GM19043 (cell line): ENCODE results near the gene LRMDA.

ENCODE experiments used
- ATAC-seq: cut with Tn5 transposase; IDR thresholded peaks from one replicate; pipeline ENCODE4 v1.9.1; 2021; ENCODE audit warnings: low read depth; ENCODE audit not compliant: unreplicated experiment

Gene LRMDA

GRCh38 chr10:75443362-75443761 lies 11.9 kb downstream of the LRMDA start:
- ATAC-seq: no peak

GRCh38 chr10:75444781-75445386 lies 13.5 kb downstream of the LRMDA start:
- no peak for ATAC-seq

DNA sequence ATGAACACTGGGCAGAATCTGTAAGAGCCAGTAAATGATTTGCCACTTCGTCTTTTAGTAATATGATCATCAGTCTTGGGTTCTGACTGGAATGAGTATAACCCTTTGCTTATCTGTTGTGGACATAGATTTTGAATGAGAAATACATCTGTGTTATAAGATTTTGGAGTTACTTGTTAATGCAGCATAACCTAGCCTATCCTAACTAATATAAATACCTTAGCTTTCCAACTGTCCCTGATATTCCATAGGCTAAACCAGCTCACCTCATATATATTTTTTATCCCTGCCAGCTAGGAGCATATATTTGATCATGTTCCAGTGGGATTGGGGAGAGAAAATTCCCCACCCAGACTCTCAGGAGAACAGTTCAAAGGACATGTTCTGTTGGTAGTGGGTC lies 15.1 kb downstream of the LRMDA start:
- no peak for ATAC-seq

DNA sequence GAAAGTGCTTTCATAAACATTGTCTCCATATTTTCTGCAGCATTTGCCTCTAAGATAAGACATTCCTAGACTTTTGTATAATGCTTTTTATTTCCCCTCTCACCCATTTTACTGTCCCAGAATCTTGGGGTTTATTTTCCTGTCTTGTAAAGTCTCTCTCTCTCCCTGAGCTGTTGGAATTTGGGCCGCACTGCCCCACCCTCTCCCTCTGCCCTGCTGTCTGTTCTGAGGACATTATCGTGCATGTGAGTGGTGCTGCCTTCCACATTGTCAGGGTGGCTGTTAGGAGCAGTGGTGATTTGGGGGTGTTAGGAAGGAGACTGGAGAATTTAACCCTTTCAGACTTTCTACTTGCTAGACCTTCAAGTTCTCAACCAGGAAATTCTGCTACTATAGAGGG lies 16.7 kb downstream of the LRMDA start:
- no peak for ATAC-seq

DNA sequence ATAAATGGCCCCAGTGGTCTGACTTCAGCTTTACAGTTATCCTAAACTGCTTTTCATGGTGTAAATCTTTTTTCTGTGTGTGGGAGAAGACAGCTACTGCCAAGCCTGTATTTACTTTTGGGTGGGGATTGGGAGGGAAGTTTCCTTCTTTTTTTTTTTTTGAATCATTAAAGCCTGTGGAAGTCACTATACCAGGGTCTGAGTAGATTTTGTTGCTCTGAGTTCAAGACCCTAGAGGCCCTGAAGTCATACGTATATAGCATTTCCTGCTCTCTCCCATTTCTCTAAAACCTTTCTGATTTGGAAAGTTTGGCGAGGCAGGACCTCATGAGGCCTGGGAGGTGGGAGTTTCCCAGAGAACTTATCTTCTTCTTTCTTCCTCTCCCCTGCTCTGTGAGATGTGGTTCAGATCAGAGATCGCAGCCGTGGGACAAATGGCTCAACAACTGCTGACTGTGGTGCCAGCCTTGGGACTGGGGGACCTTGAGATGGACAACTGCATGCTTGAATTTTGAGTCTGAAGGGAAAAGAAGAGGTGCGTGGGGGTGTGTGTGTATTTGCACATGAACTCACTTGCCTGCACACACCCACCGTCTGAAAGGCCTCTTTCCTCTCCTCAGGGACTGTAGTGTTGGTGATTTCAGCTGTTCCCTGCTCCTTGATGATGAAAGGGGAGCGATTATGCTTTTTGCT lies 18.1 kb downstream of the LRMDA start:
- ATAC-seq: no peak

DNA sequence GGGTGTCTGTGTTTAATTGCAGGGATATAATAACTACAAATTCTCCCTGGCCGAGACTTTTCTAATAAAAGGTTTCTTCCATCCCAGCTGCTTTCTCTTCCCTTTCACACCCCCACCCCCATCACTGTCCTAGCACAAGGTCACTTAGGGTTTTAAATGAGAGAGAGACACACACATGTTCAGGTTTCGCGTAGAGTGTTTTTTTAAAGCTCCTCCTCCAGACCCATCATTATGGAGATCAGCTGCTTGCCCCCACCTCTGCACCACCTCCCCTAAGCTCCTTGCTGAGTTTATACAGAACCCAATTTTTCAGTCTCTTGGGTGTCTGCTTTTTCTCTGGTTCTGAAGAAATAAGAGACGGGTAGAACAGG lies 18.6 kb downstream of the LRMDA start:
- ATAC-seq: no peak

DNA sequence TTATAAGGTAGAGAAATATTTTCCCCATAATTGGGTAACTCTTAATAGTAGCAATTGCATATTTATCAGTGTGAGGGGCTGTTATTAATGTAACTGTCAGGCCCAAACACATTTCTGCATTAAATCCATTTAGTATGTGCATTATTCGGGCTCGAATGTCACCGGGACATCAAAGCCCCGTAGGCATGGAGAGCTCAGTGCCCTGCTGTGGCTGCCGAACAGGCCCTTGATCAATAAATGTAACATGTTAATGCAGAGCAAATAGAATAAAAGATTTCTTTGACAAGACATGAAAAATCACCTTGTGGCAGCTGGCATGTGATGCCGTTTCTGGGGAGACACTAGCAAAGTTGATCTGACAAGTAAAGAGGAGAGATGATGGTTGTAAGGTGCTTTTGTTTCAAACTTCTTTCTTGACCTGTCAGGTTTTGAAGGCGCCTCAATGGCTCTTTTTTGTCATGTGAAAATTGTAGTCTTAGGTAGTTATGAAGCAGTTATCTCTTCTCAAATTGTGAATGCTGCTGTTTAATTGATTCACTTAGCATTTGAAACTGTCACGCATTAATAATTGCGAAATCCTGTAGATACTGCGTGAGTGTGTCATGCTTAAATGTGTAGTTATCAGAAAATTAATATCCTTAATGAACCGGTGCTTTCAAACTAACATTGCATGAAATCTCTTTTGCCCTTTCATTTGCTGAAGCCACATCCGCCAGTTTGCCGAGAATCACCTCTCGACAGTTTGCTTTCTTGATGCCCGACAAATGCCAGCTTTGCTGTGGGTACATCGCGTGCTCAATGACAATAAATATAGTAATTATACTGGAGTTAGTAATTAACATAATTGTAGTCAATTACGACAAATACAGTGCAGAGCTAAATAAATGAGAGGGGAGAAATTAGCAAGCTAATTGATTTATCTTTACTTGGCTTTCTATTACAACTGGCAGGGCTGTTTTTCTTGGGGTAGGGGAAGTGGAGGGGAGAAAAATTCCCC lies 19.5 kb downstream of the LRMDA start:
- ATAC-seq: no peak

- no peak for ATAC-seq
These were observed 20.4 kb downstream of the LRMDA start for GRCh38 chr10:75451831-75452230.

DNA sequence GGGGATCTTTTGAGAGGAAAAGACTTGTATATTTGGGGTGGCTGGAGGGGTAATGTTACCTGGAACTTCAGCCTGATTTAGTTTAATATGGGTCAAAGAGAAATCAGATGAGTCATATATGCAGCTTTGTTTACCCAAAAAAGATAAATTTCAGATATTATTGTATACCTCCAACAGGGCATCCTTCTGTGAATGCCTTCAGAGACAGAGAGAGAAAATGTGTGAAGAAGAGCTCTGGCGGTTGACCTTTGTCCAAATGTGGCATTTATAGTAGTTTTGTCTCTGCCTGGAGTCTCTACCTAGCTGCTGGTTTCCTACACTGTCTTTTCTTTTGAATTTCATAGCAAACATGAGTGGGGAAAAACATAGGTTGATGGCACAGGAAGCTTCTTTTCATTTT lies 21.6 kb downstream of the LRMDA start:
- no peak for ATAC-seq

DNA sequence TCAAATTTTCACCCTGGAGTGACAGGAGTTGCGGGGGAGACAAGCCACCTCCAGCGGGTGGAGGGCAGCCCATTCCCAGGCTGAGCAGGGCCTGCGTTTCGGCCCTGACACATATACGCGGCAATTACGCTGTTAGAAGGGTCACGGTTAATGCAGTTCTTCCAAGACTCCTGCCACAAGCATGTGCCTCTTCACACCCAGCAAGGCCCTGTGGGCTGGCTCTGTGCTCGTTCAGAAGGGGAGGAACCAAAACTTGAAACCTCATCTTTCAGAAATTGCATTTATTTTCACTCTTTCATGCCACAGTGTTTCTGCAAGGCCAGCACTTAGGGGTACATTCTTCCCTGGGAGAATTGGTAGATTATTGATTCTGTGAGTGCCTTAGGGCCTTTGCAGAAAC lies 24.7 kb downstream of the LRMDA start:
- ATAC-seq: no peak

GRCh38 chr10:75460059-75460458 lies 28.6 kb downstream of the LRMDA start:
- no peak for ATAC-seq

GRCh38 chr10:75461672-75462649 lies 30.5 kb downstream of the LRMDA start:
- no peak for ATAC-seq

DNA sequence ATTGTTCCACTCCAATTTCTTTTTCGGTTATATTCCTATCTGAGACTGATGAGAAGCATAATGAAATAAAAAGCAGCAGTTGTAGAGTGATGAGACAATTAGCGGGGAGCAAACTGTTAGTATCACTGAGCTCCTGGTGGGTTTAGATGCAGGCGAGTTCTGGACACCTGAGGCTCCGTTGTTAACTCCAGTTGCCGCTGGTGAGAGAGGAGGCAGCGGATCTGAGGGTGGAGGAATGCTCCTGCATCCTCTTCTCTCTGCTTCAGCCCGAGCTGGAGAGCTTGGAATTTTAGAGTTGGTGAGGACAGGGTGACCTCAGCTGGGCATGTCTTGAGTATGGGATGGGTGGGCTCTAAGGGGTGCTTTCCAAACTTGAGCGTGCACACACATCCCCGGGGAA lies 31.4 kb downstream of the LRMDA start:
- no peak for ATAC-seq

- ATAC-seq: no peak
These were observed 33.3 kb downstream of the LRMDA start for GRCh38 chr10:75464478-75465449.

DNA sequence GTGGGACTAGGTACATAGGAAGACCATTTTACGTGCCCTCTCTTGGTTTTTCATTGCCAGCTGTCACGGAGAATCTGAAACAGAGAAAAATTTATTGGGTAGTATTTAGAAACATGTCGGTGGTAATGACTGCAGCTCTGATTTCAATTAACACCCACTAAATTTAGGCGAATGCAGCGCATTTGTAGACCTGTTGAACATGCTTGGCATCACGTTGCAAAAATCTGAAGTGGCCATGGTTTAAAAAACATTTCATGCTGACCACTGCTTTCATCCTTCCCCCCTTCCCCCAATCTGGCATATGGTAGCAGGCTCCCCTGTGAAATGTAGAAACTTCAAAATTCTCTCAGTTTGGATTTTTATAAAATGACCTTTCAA lies 34.0 kb downstream of the LRMDA start:
- no peak for ATAC-seq

DNA sequence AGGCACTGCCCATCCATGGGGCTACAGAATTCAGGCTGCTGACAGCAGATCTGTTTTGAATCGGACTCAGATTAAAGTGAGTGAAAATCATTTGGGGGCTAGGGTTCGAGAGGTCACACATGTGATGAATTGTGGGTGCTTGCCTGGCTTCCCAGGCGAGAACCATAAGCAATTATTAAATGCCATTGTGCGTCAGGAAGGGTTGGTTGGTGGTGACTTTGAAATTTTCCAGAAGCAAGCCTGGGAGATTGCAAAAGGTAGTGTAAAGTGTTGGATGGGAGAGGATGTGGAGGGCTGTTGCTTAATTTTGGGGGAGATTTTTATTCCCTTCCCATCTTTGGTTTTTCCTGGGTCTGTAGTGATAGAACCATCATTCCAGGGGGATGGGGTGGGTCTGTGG lies 34.6 kb downstream of the LRMDA start:
- ATAC-seq: no peak

GRCh38 chr10:75466886-75467285 lies 35.5 kb downstream of the LRMDA start:
- ATAC-seq: no peak

DNA sequence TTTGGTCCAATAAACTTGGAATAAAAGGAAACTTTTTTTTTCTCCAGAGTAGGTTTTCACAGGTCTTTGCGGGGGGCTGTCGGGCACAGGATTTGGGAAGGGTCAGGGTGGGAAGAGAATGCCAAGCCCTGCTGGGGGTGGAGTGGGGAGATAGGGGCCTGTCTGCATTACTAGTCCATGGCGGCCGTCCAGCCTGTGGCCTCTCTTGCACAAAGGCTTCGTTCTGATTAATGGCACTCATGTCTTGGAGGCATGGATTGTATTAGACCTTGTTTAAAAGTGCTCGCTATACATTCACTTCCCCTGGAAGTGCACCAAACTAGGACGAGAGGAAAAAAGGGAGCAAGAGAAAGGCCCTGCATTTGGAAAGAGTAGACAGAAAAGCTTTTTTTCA lies 37.2 kb downstream of the LRMDA start:
- ATAC-seq: no peak

GRCh38 chr10:75469006-75469616 lies 37.7 kb downstream of the LRMDA start:
- ATAC-seq: no peak
